NCI-H2171 treated with DMSO at 0.1 percent for 48 hours (cell line): ENCODE results near the gene SLX9.

ENCODE experiments used
- DNase-seq: peaks from one replicate; lab custom pipeline; 2025; lab: John Stamatoyannopoulos, UW

The SLX9 gene

DNA sequence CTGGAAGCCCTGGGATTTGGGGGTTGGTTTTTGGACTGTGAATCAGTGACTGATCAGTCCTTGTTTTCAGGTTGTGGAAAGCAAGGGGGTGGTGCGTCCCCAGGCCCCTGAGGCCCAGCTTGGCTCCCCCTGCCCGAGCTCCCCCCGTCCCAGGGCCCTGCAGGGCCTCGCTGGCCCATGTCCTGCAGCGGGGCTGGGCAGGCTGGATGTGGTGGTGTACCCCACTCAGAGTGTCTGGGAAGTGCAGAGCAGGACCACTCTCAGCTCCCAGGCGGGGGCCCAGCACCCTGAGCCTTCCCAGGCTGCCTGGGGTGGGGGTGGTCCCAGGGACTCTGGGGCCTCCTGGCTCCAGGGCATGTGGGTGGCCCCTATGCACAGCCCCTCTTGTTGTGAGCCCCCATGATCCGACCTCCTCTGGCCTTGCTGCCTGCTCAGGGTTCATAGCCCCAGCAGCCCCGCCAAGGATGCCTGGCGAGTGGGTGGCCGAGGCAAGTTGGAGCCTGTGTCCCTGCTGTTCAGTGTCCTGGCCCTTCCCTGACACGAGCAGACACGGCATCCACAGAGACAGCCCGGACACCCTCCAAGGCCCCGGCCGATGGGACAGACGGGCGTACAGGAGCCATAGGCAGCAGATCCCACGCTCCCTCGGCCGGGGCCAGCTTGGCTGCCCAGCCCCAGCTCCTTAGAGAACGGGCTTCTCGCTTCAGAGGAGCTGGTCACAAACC is 37.9 kb downstream of the SLX9 start:
- no peak for DNase-seq

- no peak for DNase-seq
These were observed 40.1 kb downstream of the SLX9 start for GRCh38 chr21:44979687-44980561.

- no peak for DNase-seq
These were observed 41.0 kb downstream of the SLX9 start for GRCh38 chr21:44980562-44981489.

- DNase-seq = no peak
These were observed 42.9 kb downstream of the SLX9 start for GRCh38 chr21:44982558-44983250.

DNA sequence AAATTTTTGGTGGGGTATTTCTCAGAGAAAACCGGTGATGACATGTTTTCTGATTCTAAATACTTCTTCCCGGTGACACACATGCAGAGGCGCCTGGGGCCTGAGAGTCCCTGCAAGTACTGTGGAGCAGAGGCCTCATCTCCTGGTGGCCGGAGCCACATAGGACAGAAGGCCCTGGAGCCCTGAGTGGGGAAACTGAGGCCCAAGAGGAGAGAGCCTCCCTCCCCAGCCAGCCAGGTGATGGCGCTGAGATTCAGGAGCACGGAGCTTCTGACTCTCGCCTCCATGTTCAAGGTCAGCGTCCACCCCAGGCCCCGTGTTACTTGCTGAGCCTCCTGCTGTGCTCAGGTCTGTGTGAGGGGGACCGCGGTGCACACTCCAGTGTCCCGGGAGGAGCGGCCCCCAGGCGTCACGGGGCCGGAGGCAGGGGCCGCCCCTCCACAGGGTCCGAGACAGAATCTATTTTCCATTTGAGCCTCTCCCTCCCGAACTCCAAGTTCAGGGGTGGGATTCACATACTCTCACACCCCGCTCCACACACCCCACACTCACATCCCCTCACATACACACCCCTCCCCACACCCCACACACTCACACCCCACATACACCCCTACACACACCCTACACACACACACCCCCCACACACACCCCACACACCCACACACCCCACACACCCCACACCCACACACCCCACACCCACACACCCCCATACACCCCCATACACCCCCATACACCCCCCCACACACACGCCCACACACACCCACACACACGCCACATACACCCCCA is 43.8 kb downstream of the SLX9 start:
- DNase-seq = no peak

DNA sequence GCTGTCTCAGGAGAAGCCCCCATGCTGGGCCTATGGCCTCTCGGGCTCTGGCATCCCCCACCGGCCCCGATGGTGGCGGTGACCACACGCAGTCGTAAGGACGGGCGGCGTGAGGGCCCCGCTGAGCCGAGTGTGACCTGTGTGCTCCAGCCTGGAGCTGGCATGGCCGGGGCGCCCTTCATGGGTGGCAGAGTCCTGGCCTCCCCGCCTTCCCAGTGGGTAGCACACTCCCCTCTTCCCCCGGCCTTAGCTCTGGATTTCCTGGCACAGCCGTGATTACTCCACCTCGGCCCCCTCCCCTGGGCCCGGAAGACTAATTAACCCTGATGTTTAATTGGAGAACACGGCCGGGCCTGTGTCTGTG is 44.6 kb downstream of the SLX9 start:
- peak; percentile 31 for DNase-seq

GRCh38 chr21:44984792-44985440 is 45.1 kb downstream of the SLX9 start:
- DNase-seq = no peak

DNA sequence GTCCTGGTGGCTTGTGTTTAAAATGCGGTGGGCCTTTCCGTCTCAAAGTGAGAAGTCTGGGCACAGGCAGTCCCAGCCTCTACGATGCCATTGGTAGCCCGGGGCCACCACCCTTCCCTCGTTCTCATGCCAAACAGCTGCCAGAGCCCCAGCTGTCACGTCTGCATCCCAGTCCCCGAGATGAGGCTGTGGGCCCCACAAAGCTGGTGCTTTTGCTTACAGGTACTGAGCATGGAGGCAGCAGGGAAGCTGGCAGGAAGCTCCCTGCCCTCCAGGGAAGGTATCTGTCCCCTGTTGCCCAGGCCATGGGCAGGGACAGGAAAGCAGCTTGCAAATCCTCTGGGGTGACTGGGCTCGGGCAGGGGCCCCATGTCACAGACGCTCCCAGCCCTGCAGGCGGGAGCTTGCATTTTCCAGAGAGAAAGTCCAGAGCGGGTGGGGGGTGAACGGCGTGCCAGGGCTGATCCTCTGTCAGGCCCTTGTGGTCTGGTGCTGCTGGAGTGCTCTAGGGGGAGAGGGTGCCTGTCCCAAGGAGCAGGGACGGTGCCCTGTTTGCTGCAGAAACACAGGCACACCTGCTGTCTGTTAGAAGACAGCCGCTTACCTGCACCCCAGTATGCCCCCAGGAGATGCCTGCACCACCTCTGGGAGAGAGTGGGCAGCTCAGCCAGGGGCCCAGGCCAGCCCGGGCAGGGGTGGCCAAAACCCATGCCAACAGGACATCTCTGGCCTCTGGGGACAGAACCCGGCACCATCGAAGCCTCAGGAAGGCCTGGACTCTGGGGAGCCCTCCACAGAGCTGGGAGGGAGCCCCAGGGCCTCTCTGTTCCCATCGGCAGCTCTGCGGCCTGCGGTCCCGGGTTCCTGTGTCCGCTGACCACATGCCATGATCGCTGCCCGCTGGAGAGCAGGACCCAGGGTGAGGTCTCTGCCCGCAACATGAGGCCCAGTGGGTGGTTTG is 45.9 kb downstream of the SLX9 start:
- peak; percentile 43 for DNase-seq

GRCh38 chr21:44986471-44987291 is 46.9 kb downstream of the SLX9 start:
- DNase-seq = no peak

DNA sequence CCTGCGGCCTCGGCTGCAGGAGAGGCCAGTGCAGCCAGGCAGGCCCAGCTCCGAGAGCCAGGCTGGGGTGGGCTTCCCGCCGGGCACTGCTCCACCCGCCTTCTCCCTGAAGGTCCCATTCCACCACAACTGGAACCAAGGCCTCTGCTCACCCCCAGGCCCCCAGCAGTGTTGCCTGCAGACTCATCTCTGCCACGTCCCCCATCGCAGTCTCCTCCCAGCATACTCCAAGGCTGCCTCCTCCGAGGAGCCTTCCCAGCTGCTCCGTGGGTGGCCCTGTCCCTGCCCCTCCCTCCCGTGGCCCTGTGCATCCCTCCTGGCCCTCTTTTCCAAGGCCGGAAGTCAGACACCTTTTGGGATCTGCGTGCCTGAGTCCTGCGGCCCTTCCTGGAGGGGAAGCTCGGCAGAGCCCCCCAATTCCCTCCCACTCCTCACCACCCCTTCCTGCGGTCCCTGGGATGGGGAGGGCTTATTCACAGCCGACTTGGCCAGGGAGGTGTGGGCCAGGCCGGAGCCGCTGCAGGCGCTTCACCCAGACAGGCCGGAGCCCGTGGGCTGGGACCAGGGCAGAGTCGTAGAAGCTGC is 47.6 kb downstream of the SLX9 start:
- no peak for DNase-seq

- no peak for DNase-seq
These were observed 48.2 kb downstream of the SLX9 start for GRCh38 chr21:44987886-44988606.

DNA sequence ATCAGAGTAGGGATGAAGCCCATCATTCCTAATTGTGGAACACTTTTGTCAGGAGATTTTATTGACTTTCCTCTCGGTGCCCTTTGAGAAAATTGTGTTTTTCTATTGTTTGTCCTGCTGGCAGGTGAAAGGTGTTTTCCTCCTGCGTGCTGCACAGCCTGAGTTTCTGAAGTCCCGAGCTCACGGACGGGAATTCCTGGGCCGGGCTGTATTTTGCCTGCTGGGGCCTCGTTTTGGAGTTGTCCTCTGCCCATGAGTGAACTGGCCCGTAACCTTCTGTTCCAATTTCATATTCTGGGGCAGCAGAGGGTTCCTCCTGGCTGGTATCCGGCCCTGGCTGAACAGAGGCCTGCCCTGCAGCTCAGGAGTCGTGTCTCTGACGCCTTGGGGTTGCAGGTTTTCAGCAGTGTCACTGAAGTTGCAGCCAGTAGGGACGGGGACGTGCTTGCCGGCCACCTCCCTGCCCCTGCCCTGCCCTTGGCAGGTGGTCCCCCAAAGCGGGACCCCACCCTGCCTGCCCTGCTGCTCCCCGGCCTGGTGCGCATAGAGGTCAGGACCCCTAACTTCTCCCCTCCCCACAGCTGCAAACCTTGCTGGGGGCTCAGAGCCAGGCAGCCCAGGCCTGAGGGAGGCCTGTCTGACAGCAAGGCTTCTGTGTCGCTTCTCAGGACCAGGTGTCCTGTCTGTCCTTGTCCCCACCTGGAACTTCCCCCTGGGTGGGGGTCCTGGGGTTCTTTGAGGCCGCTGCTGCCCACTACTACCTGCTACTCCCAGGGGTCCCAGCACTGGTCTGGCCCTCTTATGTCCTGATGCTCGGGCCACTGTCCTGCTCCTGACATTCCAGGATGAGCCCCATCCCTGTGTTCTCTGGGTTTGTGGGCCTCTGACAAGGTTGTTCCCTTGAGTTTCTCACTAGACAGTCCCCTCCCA is 49.0 kb downstream of the SLX9 start:
- DNase-seq = no peak

- peak; percentile 37 for DNase-seq
These were observed 49.7 kb downstream of the SLX9 start for GRCh38 chr21:44989537-44989886.

DNA sequence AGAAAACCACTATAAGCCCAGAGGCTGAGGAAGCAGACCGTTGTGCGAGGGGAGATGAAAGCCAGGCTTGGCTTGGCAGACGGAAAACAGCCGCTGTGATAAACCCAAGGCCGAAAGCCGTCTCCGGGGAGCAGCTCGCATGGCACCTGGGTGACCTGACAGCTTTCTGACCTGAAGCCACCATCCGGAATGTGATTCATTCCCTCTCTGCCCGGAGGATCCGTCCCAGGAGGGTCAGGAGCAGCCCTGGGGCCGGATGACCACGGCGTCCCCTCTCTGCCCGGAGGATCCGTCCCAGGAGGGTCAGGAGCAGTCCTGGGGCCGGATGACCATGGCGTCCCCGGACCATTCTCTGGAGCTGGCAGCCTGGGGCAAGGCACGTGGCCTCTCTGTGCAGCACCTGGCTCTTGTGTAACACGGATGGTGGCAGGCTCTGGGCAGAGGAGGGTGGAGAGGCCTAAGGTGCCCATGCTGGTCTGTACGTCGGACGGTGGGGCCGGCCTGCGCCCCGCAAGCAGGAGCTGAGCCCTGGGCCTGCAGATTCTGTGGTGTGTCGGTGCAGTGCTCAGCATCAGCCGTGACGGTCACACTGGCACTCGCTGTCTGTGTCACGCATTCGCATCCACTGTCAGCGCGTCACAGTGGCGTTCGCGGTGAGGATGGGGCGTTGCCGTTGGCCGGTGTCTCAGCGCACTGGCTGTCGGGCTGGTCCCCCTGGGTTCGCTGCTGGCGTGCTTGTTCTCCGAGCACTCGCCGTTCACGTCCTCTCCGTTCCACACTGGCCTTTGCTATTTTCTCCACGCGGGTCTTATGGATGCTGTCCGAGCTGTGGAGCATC is 50.3 kb downstream of the SLX9 start:
- no peak for DNase-seq

DNA sequence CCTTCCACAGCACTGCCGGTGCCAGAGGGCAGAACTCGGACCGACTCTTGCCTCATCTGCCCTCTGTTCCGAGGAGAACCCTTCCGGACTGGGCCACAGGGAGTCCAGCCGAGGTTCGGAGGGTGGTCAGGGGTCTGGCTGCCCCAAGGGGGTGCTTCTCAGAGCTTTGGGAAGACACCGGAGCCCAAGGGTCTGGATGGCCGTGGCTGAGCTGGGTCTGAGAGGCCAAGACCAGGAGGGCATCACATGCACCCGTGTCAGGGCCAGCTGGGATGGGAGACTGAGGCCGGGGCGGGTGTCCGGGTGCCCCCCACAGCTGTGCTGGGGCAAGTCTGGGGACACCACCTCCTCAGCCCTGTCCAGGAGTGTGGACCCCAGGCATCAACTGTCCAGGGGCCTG is 51.1 kb downstream of the SLX9 start:
- no peak for DNase-seq
